ENCODE measurements around the gene WDR1. TPM values are rescaled to one million over a fixed set of nuclear protein-coding genes. Genes with fewer than 3 reads are reported as not detected.

Gene WDR1
- total and polyA plus RNA-seq, 2 donors (not counting 3 experiments of a cell fraction or from before 2014, with no cell fraction given), result 590 to 660 TPM

GRCh38 chr4:10144966-10145365, 28.4 kb upstream of the WDR1 start:
- Histone ChIP-seq H2AFZ (ENCODE audit: low read depth, low read length) (no peak overlapping the region), H3K79me2 (ENCODE audit: control insufficient read depth, insufficient read depth, low read length) (no peaks in the 10 kb centered on the region), H3K4me1 (ENCODE audit: control insufficient read depth, extremely low read depth, insufficient read depth, low read length) (no peaks in the 10 kb centered on the region), H3K9me3 (replicated peaks; ENCODE audit: control insufficient read depth, insufficient read depth, low read length) (no peaks in the 10 kb centered on the region), H3K36me3 (ENCODE audit: control insufficient read depth in 2 of 2, extremely low read depth in 1 of 2, insufficient read depth in 2 of 2, low read length in 2 of 2) (no peaks in the 10 kb centered on the region), H3K9ac (replicated peaks; ENCODE audit: extremely low read depth, insufficient read depth, low read length) (no peak overlapping the region), H3K27ac (ENCODE audit: insufficient read depth, low read depth, low read length) (no peak overlapping the region), H3K4me3 (replicated peaks in 1 of 3; ENCODE audit: insufficient read depth in 1 of 3, low read depth in 1 of 3, low read length in 3 of 3) (no peak overlapping the region), H4K20me1 (replicated peaks; ENCODE audit: control insufficient read depth, extremely low read depth, insufficient read depth, low read length) (no peaks in the 10 kb centered on the region), H3K4me2 (ENCODE audit: insufficient read depth, low read length) (no peak overlapping the region), H3K27me3 (ENCODE audit: control insufficient read depth in 2 of 2, insufficient read depth in 2 of 2, low read length in 2 of 2) (peaks cover 7 to 17% of the 10 kb centered on the region in 2 experiments), H3K9me1 (replicated peaks; ENCODE audit: control insufficient read depth, extremely low read depth, insufficient read depth, low read length) (no peaks in the 10 kb centered on the region)
- FAIRE-seq (no peak), DNase-seq (ENCODE audit: low read depth, low spot score) (no peak)
- intact Hi-C loops (cut with micrococcal nuclease) (no loop called here), dilution Hi-C loops (cut with MboI; ENCODE audit: extremely low pct_ligation_motif_present, low sequenced_read_pairs) (no loop called here)
- ChIA-PET CTCF (interaction anchor here (1.1 to 2.4 kb wide), 7 partner anchors 9 to 28 kb away, joined by 3 to 12 read pairs (median 5); no protein-coding TSS in a partner anchor), POLR2A (no interaction called here)
- TF ChIP-seq FOS (IDR thresholded peaks at IDR 0.05; ENCODE audit: borderline replicate concordance, insufficient read depth, low read length) (no peak), GATA2 (IDR thresholded peaks at IDR 0.05; ENCODE audit: insufficient read depth, insufficient read length, low read depth, low read length) (no peak), MYC (IDR thresholded peaks at IDR 0.05; ENCODE audit: low read depth, low read length) (no peak), MAX (IDR thresholded peaks at IDR 0.05; ENCODE audit: insufficient read depth, insufficient read length) (no peak), POLR2A (IDR thresholded peaks at IDR 0.05; ENCODE audit: low read depth, low read length) (no peak), EZH2 (IDR thresholded peaks at IDR 0.05; ENCODE audit: borderline replicate concordance, low read depth, low read length, severe bottlenecking) (no peak), POLR2AphosphoS5 (IDR thresholded peaks at IDR 0.05; ENCODE audit: insufficient read depth, low read depth, low read length) (no peak), JUN (IDR thresholded peaks at IDR 0.05; ENCODE audit: borderline replicate concordance, insufficient read depth, insufficient read length, low read depth) (no peak)
- TF ChIP-seq, protein P1, sequence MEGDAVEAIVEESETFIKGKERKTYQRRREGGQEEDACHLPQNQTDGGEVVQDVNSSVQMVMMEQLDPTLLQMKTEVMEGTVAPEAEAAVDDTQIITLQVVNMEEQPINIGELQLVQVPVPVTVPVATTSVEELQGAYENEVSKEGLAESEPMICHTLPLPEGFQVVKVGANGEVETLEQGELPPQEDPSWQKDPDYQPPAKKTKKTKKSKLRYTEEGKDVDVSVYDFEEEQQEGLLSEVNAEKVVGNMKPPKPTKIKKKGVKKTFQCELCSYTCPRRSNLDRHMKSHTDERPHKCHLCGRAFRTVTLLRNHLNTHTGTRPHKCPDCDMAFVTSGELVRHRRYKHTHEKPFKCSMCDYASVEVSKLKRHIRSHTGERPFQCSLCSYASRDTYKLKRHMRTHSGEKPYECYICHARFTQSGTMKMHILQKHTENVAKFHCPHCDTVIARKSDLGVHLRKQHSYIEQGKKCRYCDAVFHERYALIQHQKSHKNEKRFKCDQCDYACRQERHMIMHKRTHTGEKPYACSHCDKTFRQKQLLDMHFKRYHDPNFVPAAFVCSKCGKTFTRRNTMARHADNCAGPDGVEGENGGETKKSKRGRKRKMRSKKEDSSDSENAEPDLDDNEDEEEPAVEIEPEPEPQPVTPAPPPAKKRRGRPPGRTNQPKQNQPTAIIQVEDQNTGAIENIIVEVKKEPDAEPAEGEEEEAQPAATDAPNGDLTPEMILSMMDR (IDR thresholded peaks at IDR 0.05; ENCODE audit: extremely low read depth in 1 of 2, insufficient read depth in 1 of 2, low read depth in 1 of 2, low read length in 2 of 2), result no peak
- BruUV-seq (replicated peaks), result no TSS peak
